Endothelial cell (in vitro differentiated cells): ENCODE data around the gene NPY5R. TPM values are rescaled to one million over a fixed set of nuclear protein-coding genes. Genes with fewer than 3 reads are reported as not detected.
A peak's percentile ranks its signal among the peaks of the same experiment; 100 is the strongest.

Experiments
- DNase-seq: peaks from one replicate; pipeline ENCODE4 v3.0.0; 2021; ENCODE audit warnings: low spot score
- H3K27ac Mint-ChIP-seq: one replicate; pipeline ENCODE4 v1.8.0; 2021; ENCODE audit warnings: mixed read lengths, inconsistent platforms; ENCODE audit not compliant: unreplicated experiment
- H3K27me3 Mint-ChIP-seq: one replicate; pipeline ENCODE4 v1.8.0; 2021; ENCODE audit warnings: mild to moderate bottlenecking, moderate library complexity, mixed read lengths, inconsistent platforms; ENCODE audit not compliant: unreplicated experiment
- H3K36me3 Mint-ChIP-seq: one replicate; pipeline ENCODE4 v1.8.0; 2021; ENCODE audit warnings: mild to moderate bottlenecking, low read depth, mixed read lengths, inconsistent platforms; ENCODE audit not compliant: unreplicated experiment
- H3K4me1 Mint-ChIP-seq: one replicate; pipeline ENCODE4 v1.8.0; 2021; ENCODE audit warnings: mild to moderate bottlenecking, mixed read lengths, inconsistent platforms; ENCODE audit not compliant: unreplicated experiment
- H3K4me3 Mint-ChIP-seq: one replicate; pipeline ENCODE4 v1.8.0; 2021; ENCODE audit warnings: mild to moderate bottlenecking, mixed read lengths, inconsistent platforms; ENCODE audit not compliant: unreplicated experiment
- H3K9me3 Mint-ChIP-seq: one replicate; pipeline ENCODE4 v1.8.0; 2021; ENCODE audit warnings: mixed read lengths, inconsistent platforms; ENCODE audit not compliant: unreplicated experiment
- total RNA-seq: library from RNA; stranded (reverse); fragmentation: NEBNext Ultra II Directional; extraction: Animal tissue kit (Norgen Biotek cat#: 25700); gene quantifications from one replicate; pipeline ENCODE4 v1.2.1, GENCODE V29; 2021; ENCODE audit not compliant: unreplicated experiment
- TF ChIP-seq, protein P1 (sequence below): fragments of 200-600 bp; sonication (generic); IDR thresholded peaks from one replicate; pipeline ENCODE4 v1.5.0; 2021; ENCODE audit warnings: antibody characterized with exemption; ENCODE audit not compliant: unreplicated experiment

NPY5R gene
- total RNA-seq, 1 donor from 2014 or later, result 0.38 TPM

DNA sequence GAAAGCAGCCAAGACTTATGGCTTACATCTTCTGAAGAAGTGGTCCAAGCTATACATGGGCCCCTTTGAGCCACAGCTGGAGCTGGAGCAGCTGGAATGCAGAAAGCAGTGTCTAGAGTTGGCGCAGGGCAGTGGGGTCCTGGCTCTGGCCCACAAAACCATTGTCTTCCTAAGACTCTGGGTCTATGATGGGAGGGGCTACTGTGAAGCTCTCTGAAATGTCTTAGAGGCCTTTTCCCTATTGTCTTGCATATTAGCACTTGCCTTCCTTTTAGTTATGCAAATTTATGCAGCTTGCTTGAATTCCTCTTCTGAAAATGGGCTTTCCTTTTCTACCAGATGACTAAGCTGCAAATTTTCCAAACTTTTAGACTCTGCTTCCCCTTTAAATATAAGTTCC is 26.6 kb upstream of the NPY5R start:
- no peak for DNase-seq
- TF ChIP-seq, protein P1, sequence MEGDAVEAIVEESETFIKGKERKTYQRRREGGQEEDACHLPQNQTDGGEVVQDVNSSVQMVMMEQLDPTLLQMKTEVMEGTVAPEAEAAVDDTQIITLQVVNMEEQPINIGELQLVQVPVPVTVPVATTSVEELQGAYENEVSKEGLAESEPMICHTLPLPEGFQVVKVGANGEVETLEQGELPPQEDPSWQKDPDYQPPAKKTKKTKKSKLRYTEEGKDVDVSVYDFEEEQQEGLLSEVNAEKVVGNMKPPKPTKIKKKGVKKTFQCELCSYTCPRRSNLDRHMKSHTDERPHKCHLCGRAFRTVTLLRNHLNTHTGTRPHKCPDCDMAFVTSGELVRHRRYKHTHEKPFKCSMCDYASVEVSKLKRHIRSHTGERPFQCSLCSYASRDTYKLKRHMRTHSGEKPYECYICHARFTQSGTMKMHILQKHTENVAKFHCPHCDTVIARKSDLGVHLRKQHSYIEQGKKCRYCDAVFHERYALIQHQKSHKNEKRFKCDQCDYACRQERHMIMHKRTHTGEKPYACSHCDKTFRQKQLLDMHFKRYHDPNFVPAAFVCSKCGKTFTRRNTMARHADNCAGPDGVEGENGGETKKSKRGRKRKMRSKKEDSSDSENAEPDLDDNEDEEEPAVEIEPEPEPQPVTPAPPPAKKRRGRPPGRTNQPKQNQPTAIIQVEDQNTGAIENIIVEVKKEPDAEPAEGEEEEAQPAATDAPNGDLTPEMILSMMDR, result no peak
- no peaks in the 10 kb centered on the region for H3K27me3 Mint-ChIP-seq
- no peaks in the 10 kb centered on the region for H3K4me1 Mint-ChIP-seq
- H3K9me3 Mint-ChIP-seq, result peaks cover 7% of the 10 kb centered on the region
- H3K27ac Mint-ChIP-seq, result no peak overlapping the region
- H3K36me3 Mint-ChIP-seq, result no peaks in the 10 kb centered on the region
- no peak overlapping the region for H3K4me3 Mint-ChIP-seq

DNA sequence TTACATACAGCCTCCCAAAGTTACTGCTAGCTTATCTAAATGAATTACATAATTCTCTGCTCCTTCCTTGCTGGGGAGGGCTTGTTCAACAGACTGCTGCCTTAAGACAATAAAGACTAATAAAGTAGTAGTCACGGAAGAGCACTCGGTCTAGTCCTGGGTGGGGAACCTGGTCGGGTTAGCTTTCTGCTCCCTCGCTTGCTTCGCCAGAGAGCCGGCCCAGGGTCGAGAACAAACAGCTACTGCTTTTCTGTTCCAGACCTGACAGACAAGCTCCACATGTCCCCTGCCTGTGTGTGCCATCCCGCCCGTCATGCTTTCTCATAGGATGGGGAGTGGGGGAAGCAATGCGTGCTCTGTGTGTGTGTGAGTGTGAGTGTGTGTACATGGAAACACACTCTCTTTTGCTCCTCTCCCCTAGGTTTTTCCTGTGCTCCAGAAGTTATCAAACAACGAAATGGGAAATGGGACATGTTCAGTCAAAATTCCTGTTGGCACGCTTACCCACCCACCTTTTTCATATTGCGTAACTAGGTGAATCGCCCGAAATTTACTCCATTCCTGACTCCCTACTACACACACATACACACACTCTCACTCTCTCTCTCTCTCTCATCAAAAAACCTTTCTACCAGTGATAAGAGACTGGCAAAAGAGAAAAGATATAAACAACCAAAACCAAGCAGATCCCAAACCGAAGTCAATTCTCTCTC is 12.6 kb upstream of the NPY5R start:
- Mint-ChIP-seq H3K4me3 (peak overlapping the region; percentile 95), H3K4me1 (peaks cover 3% of the 10 kb centered on the region), H3K27ac (no peak overlapping the region), H3K36me3 (no peaks in the 10 kb centered on the region), H3K27me3 (peaks cover 4% of the 10 kb centered on the region), H3K9me3 (no peaks in the 10 kb centered on the region)
- DNase-seq, result no peak
- TF ChIP-seq, protein P1, result no peak

DNA sequence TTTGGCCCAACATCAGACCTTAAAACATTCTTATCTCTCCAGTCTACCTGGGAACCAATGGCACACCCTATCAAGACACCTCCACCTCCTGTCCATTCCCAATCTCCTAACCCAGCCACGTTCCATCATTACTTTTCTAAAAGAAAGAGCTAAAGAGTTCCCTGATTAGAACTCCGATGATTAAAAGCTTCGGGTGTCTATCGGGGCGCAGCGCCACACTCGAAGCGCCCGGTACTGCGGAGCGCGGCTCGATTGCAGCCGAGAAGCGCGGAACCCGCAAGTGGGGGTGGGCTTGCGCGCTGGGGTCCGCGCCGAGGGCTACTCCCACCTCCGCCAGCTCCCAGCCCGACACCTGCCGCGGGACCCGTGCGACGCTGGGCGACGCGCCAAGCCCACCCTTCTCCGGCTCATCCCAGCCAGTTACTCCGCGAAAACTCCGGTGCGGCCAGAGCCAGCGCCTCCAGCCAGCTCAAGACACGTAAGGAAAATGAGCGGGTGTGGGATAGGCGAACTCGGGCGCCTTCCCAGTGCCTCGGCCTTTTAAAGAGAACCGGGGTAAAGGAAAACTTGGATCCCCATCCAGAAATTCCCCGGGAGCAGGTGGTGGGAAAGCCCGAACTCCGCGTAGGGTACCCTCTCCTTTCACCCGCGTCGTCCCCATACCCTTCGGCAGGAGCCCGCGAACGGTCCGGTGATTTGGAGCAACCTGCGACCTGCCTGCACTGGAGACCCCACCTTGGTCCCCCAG is 11.9 kb upstream of the NPY5R start:
- TF ChIP-seq, protein P1, result no peak
- Mint-ChIP-seq H3K27ac (no peak overlapping the region), H3K9me3 (no peaks in the 10 kb centered on the region), H3K4me3 (peak overlapping the region; percentile 95), H3K36me3 (no peaks in the 10 kb centered on the region), H3K27me3 (peaks cover 4% of the 10 kb centered on the region), H3K4me1 (peaks cover 3% of the 10 kb centered on the region)
- peak; percentile 35 for DNase-seq

DNA sequence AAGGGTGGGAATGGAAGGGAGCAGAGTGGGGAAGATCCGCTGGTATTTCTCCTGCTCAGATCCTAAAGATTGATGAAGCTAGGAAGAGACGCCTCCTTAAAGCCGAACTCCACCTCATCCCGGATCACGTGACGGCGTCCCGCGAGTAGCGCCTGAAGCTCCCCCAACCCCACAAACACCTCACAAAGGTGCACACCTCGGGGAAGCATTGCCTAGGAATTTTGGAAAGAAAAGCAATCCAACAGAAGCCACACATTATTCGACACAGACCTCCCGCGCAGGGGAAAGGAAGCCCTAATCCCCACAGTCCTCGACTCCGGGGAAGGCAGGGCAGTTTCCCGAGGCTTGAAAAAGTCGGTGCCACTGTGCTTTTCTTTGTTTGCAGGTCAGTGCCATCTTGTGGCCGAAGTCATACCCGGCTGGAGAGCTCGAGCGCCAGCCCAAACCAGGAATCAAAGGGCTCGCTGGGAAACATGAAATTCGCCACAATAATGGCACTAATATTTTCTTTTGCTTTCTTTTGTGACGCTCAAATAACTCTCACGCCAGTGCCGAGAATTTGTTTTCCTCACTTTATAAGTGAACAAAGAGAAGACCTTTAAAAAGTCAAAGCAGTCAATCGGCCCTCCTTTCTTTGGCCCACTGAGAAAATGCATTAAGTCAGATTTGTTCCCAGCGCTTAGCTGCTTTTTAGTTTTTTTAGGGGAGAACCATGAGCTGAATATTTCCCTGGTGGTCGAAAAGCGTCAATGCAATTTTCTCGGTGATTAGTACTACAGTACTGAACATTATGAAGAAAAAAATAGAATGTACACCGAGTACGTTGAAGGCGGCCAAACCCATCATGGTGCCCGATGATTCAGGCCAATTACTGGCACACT is 10.9 kb upstream of the NPY5R start, which contains the start of gene NPY1R:
TSS of gene NPY1R (minus strand) at position 71 of the 881 bp plus-strand sequence. CDS start 6,042 bp downstream, outside the sequence.
- H3K27me3 Mint-ChIP-seq, result peaks cover 9% of the 10 kb centered on the region
- H3K4me3 Mint-ChIP-seq, result peak within 1 kb of the TSS; percentile 95
- no peaks in the 10 kb centered on the region for H3K9me3 Mint-ChIP-seq

More for the DNA sequence above, 10.9 kb upstream of the NPY5R start, which contains the start of gene NPY1R:
- Mint-ChIP-seq H3K27ac (no peak within 1 kb of the TSS), H3K4me1 (peaks cover 3% of the 10 kb centered on the region), H3K36me3 (no peaks in the 10 kb centered on the region)
- TF ChIP-seq, protein P1, result peak; percentile 69
- DNase-seq, result peak; percentile 80
